WTC11 (cell line): Measurements from ENCODE around the gene RCAN2. TPM values are rescaled to one million over a fixed set of nuclear protein-coding genes. Genes with fewer than 3 reads are reported as not detected.

ENCODE experiments used
- ATAC-seq: fragments of 200-7000 bp; cut with Tn5 transposase; 2 replicates; pipeline ENCODE4 v1.10.0; 2021; ENCODE audit warnings: mild to moderate bottlenecking, moderate library complexity
- CTCF ChIA-PET: fragments of 300-600 bp; sonication (Branson Sonifier 250); formaldehyde crosslinking; loops from one replicate; lab custom pipeline; 2021; ENCODE audit warnings: antibody characterized with exemption; lab: Charles Lee
- POLR2A ChIA-PET: fragments of 350-600 bp; sonication (Branson Sonifier 250); formaldehyde crosslinking; loops from one replicate; lab custom pipeline; 2021; ENCODE audit warnings: antibody characterized with exemption; lab: Charles Lee
- DNase-seq: peaks from one replicate; pipeline ENCODE4 v3.0.0; 2021; ENCODE audit warnings: low spot score
- H3K27ac Mint-ChIP-seq: 2 replicates; pipeline ENCODE4 v1.8.0; 2021; ENCODE audit warnings: mixed read lengths
- H3K27me3 Mint-ChIP-seq: 2 replicates; pipeline ENCODE4 v1.8.0; 2021; ENCODE audit warnings: low read depth, mild to moderate bottlenecking, moderate library complexity, mixed read lengths
- H3K36me3 Mint-ChIP-seq: 2 replicates; pipeline ENCODE4 v1.8.0; 2021; ENCODE audit warnings: mixed read lengths
- H3K4me1 Mint-ChIP-seq: 2 replicates; pipeline ENCODE4 v1.8.0; 2022; ENCODE audit warnings: mixed read lengths
- H3K4me3 Mint-ChIP-seq: 2 replicates; pipeline ENCODE4 v1.8.0; 2021; ENCODE audit warnings: mild to moderate bottlenecking, moderate library complexity, mixed read lengths
- H3K9me3 Mint-ChIP-seq: 2 replicates; pipeline ENCODE4 v1.8.0; 2021; ENCODE audit warnings: mixed read lengths
- ATF6 ChIP-seq: sonication (generic); formaldehyde crosslinking; IDR thresholded peaks from 2 replicates; pipeline ENCODE4 v1.8.1; 2023; ENCODE audit warnings: mild to moderate bottlenecking, missing genetic modification reagents
- ELF4 ChIP-seq: sonication (generic); formaldehyde crosslinking; IDR thresholded peaks from 2 replicates; pipeline ENCODE4 v1.8.1; 2022; ENCODE audit warnings: low read depth, mild to moderate bottlenecking, moderate library complexity, missing genetic modification reagents
- ESRRA ChIP-seq: sonication (generic); formaldehyde crosslinking; IDR thresholded peaks from 2 replicates; pipeline ENCODE4 v1.8.1; 2022; ENCODE audit warnings: mild to moderate bottlenecking, missing genetic modification reagents, borderline replicate concordance
- GRHL2 ChIP-seq: fragments of 250-450 bp; sonication (Bioruptor Pico); IDR thresholded peaks from 2 replicates; pipeline ENCODE4 v1.8.0; 2022; ENCODE audit warnings: mild to moderate bottlenecking, moderate library complexity; ENCODE audit not compliant: insufficient replicate concordance, severe bottlenecking
- JAZF1 ChIP-seq: fragments of 250-450 bp; sonication (Bioruptor Pico); IDR thresholded peaks from 2 replicates; pipeline ENCODE4 v1.9.0; 2021; ENCODE audit warnings: moderate library complexity, mild to moderate bottlenecking, inconsistent platforms
- JUN ChIP-seq: sonication (generic); formaldehyde crosslinking; IDR thresholded peaks from 2 replicates; pipeline ENCODE4 v1.8.0; 2023; ENCODE audit warnings: mild to moderate bottlenecking, missing genetic modification reagents
- PRDM15 ChIP-seq: sonication (generic); formaldehyde crosslinking; IDR thresholded peaks from 2 replicates; pipeline ENCODE4 v1.8.0; 2022; ENCODE audit warnings: missing genetic modification reagents
- PRRX2 ChIP-seq: fragments of 250-450 bp; sonication (Bioruptor Pico); IDR thresholded peaks from 2 replicates; pipeline ENCODE4 v1.8.0; 2021; ENCODE audit warnings: mild to moderate bottlenecking
- RORB ChIP-seq: fragments of 250-450 bp; sonication (Bioruptor Pico); IDR thresholded peaks from 2 replicates; pipeline ENCODE4 v1.9.0; 2021; ENCODE audit warnings: mild to moderate bottlenecking
- TP53 ChIP-seq: sonication (generic); formaldehyde crosslinking; IDR thresholded peaks from 2 replicates; pipeline ENCODE4 v1.8.1; 2023; ENCODE audit warnings: mild to moderate bottlenecking, missing genetic modification reagents
- USF1 ChIP-seq: sonication (generic); formaldehyde crosslinking; IDR thresholded peaks from 2 replicates; pipeline ENCODE4 v1.8.0; 2022; ENCODE audit warnings: mild to moderate bottlenecking, missing genetic modification reagents
- ZBTB21 ChIP-seq: sonication (generic); formaldehyde crosslinking; IDR thresholded peaks from 2 replicates; pipeline ENCODE4 v1.8.1; 2023; ENCODE audit warnings: mild to moderate bottlenecking, missing genetic modification reagents, borderline replicate concordance
- ZNF138 ChIP-seq: sonication (generic); formaldehyde crosslinking; conservative IDR thresholded peaks from 2 replicates; pipeline ENCODE4 v1.8.1; 2022; ENCODE audit warnings: mild to moderate bottlenecking, moderate library complexity, missing genetic modification reagents
- ZNF219 ChIP-seq: sonication (generic); formaldehyde crosslinking; IDR thresholded peaks from 2 replicates; pipeline ENCODE4 v1.8.0; 2023; ENCODE audit warnings: missing genetic modification reagents, mild to moderate bottlenecking, borderline replicate concordance
- ZNF263 ChIP-seq: sonication (generic); formaldehyde crosslinking; IDR thresholded peaks from 2 replicates; pipeline ENCODE4 v1.8.1; 2022; ENCODE audit warnings: low read depth, mild to moderate bottlenecking, moderate library complexity, missing genetic modification reagents
- ZNF396 ChIP-seq: fragments of 250-450 bp; sonication (Bioruptor Pico); IDR thresholded peaks from 2 replicates; pipeline ENCODE4 v1.8.0; 2021; ENCODE audit warnings: mild to moderate bottlenecking, moderate library complexity, borderline replicate concordance
- ZNF425 ChIP-seq: fragments of 250-450 bp; sonication (Bioruptor Pico); conservative IDR thresholded peaks from 2 replicates; pipeline ENCODE4 v1.9.0; 2021; ENCODE audit warnings: mild to moderate bottlenecking
- ZNF512 ChIP-seq: sonication (generic); formaldehyde crosslinking; IDR thresholded peaks from 2 replicates; pipeline ENCODE4 v1.8.1; 2022; ENCODE audit warnings: missing genetic modification reagents, borderline replicate concordance
- total RNA-seq: library from RNA; stranded (reverse); gene quantifications from 3 replicates; pipeline ENCODE4 v1.2.3, GENCODE V29; 2021

Gene RCAN2
- total RNA-seq, 1 experiment from 2014 or later = 3.9 TPM

- no peak for DNase-seq
- peaks cover 24% of the 10 kb centered on the region for H3K4me1 Mint-ChIP-seq
- peak; percentile 65 for ATAC-seq
- POLR2A ChIA-PET = interaction anchor here (1.0 kb wide), 1 partner anchor 35 kb away, joined by 3 read pairs; no protein-coding TSS in a partner anchor
- no peak for TF ChIP-seq PRDM15 (CRISPR knock-in tag)
- no peak for TF ChIP-seq ZNF396 (CRISPR knock-in tag)
- TF ChIP-seq ZNF219 (CRISPR knock-in tag) = no peak
- no peak for TF ChIP-seq ATF6 (CRISPR knock-in tag)
- no peak for TF ChIP-seq GRHL2 (CRISPR knock-in tag)
- no peak for TF ChIP-seq PRRX2
- no peak for TF ChIP-seq RORB (CRISPR knock-in tag)
- TF ChIP-seq TP53 (CRISPR knock-in tag) = no peak
- CTCF ChIA-PET = interaction anchor here (1.7 kb wide), 1 partner anchor 35 kb away, joined by 5 read pairs; the partner anchor contains the start of gene RCAN2
- no peaks in the 10 kb centered on the region for H3K36me3 Mint-ChIP-seq
- H3K9me3 Mint-ChIP-seq = no peaks in the 10 kb centered on the region; the same call in 1 of the 2 replicates
- no peak overlapping the region for H3K4me3 Mint-ChIP-seq
- H3K27ac Mint-ChIP-seq = no peak overlapping the region
- H3K27me3 Mint-ChIP-seq = no peaks in the 10 kb centered on the region
Measured at GRCh38 chr6:46526607-46527006, 35.4 kb upstream of the RCAN2 start.

- DNase-seq (no peak), ATAC-seq (no peak)
- Mint-ChIP-seq H3K27me3 (no peaks in the 10 kb centered on the region), H3K27ac (no peak overlapping the region), H3K4me3 (no peak overlapping the region), H3K36me3 (no peaks in the 10 kb centered on the region), H3K9me3 (no peaks in the 10 kb centered on the region; the same call in 1 of the 2 replicates), H3K4me1 (peaks cover 17% of the 10 kb centered on the region)
- CTCF ChIA-PET = no interaction called here
- peak; percentile 53; the same call in 1 of the 2 replicates for TF ChIP-seq ZNF512 (CRISPR knock-in tag)
- TF ChIP-seq USF1 = no peak
- POLR2A ChIA-PET = interaction anchor here (1.0 kb wide), 1 partner anchor 34 kb away, joined by 3 read pairs; no protein-coding TSS in a partner anchor
Measured at GRCh38 chr6:46525583-46525982, 34.3 kb upstream of the RCAN2 start.

- H3K27me3 Mint-ChIP-seq = no peaks in the 10 kb centered on the region
- no peaks in the 10 kb centered on the region for H3K4me1 Mint-ChIP-seq
- H3K27ac Mint-ChIP-seq = no peak overlapping the region
- no peak overlapping the region for H3K4me3 Mint-ChIP-seq
- DNase-seq (no peak), ATAC-seq (no peak)
- no peaks in the 10 kb centered on the region; the same call in 1 of the 2 replicates for H3K9me3 Mint-ChIP-seq
- ChIA-PET CTCF (no interaction called here), POLR2A (no interaction called here)
- H3K36me3 Mint-ChIP-seq = no peaks in the 10 kb centered on the region
- TF ChIP-seq GRHL2 (CRISPR knock-in tag) (no peak), ZBTB21 (CRISPR knock-in tag) (no peak), JUN (no peak), ZNF425 (CRISPR knock-in tag) (no peak), ZNF512 (CRISPR knock-in tag) (no peak), ZNF138 (no peak), ESRRA (no peak), ZNF263 (CRISPR knock-in tag) (no peak), JAZF1 (CRISPR knock-in tag) (no peak), TP53 (CRISPR knock-in tag) (no peak), ELF4 (CRISPR knock-in tag) (no peak)
Measured at GRCh38 chr6:46521464-46521971, 30.3 kb upstream of the RCAN2 start.
